Measurements from ENCODE around the gene COQ8B. TPM values are rescaled to one million over a fixed set of nuclear protein-coding genes. Genes with fewer than 3 reads are reported as not detected.

COQ8B gene
- total RNA-seq, 2 donors from 2014 or later, result 26.5 to 48.5 TPM

GRCh38 chr19:40741527-40742390, 25.1 kb upstream of the COQ8B start:
- no peak overlapping the region for H3K9ac ChIP-seq (ENCODE audit: low read depth in 2 of 2, low read length in 2 of 2)
- H3K4me1 ChIP-seq, result no peaks in the 10 kb centered on the region
- no peak for DNase-seq
- no peaks in the 10 kb centered on the region for H3K27me3 ChIP-seq
- H3K4me3 ChIP-seq, result no peak overlapping the region
- intact Hi-C loops (cut with DNase I), result no loop called here
- no peak overlapping the region for H3K27ac ChIP-seq
- H3K36me3 ChIP-seq, result no peaks in the 10 kb centered on the region
- no peak for TF ChIP-seq CTCF (IDR thresholded peaks at IDR 0.05)
- no peaks in the 10 kb centered on the region for H3K9me3 ChIP-seq

GRCh38 chr19:40740747-40741146, 24.1 kb upstream of the COQ8B start:
- no peaks in the 10 kb centered on the region for H3K9me3 ChIP-seq
- no peaks in the 10 kb centered on the region for H3K27me3 ChIP-seq
- intact Hi-C loops (cut with DNase I), result no loop called here
- TF ChIP-seq CTCF (IDR thresholded peaks at IDR 0.05), result no peak
- H3K9ac ChIP-seq (ENCODE audit: low read depth in 2 of 2, low read length in 2 of 2), result peak overlapping the region in 1 of 2 donors; percentile 19
- no peak overlapping the region for H3K4me3 ChIP-seq
- H3K27ac ChIP-seq, result no peak overlapping the region
- DNase-seq, result peak; percentile 45
- H3K36me3 ChIP-seq, result no peaks in the 10 kb centered on the region
- H3K4me1 ChIP-seq, result no peaks in the 10 kb centered on the region

GRCh38 chr19:40739871-40740703, 23.4 kb upstream of the COQ8B start:
- intact Hi-C loops (cut with DNase I), result no loop called here
- TF ChIP-seq CTCF (IDR thresholded peaks at IDR 0.05), result no peak
- Histone ChIP-seq H3K36me3 (no peaks in the 10 kb centered on the region), H3K9me3 (no peaks in the 10 kb centered on the region), H3K9ac (ENCODE audit: low read depth in 2 of 2, low read length in 2 of 2) (peak overlapping the region in 1 of 2 donors; percentile 19), H3K27me3 (no peaks in the 10 kb centered on the region), H3K4me3 (no peak overlapping the region), H3K4me1 (no peaks in the 10 kb centered on the region), H3K27ac (no peak overlapping the region)
- DNase-seq, result no peak

GRCh38 chr19:40739030-40739839, 22.5 kb upstream of the COQ8B start:
- Histone ChIP-seq H3K4me1 (no peaks in the 10 kb centered on the region), H3K27me3 (no peaks in the 10 kb centered on the region), H3K9me3 (no peaks in the 10 kb centered on the region), H3K9ac (ENCODE audit: low read depth in 2 of 2, low read length in 2 of 2) (no peak overlapping the region), H3K27ac (no peak overlapping the region), H3K4me3 (no peak overlapping the region), H3K36me3 (no peaks in the 10 kb centered on the region)
- intact Hi-C loops (cut with DNase I), result no loop called here
- TF ChIP-seq CTCF (IDR thresholded peaks at IDR 0.05), result no peak
- no peak for DNase-seq

- Histone ChIP-seq H3K4me1 (no peaks in the 10 kb centered on the region), H3K4me3 (no peak overlapping the region), H3K9ac (ENCODE audit: low read depth in 2 of 2, low read length in 2 of 2) (no peak overlapping the region), H3K27ac (no peak overlapping the region), H3K9me3 (no peaks in the 10 kb centered on the region), H3K36me3 (peaks cover 7% of the 10 kb centered on the region), H3K27me3 (no peaks in the 10 kb centered on the region)
- intact Hi-C loops (cut with DNase I), result no loop called here
- no peak for TF ChIP-seq CTCF (IDR thresholded peaks at IDR 0.05)
- DNase-seq, result no peak
These were observed 20.5 kb upstream of the COQ8B start for GRCh38 chr19:40737102-40737644.
